Measurements from ENCODE around the gene DEAF1. TPM values are rescaled to one million over a fixed set of nuclear protein-coding genes. Genes with fewer than 3 reads are reported as not detected.
A peak's percentile ranks its signal among the peaks of the same experiment; 100 is the strongest.

DEAF1 gene
- total and polyA plus RNA-seq, 9 of the 15 experiments (the other 6 are each of a cell fraction or from before 2014, with no cell fraction given) = 2.0 to 69.1 (median 26.8) TPM

GRCh38 chr11:615504-616319 is 79.3 kb downstream of the DEAF1 start, which contains the start of gene IRF7:
Gene IRF7, minus strand, starts transcription at chr11:615950. Its CDS starts 586 bp downstream, at chr11:615364.
- in situ Hi-C loops (cut with MboI) (no loop called here), intact Hi-C loops (cut with micrococcal nuclease) (loop anchor here (10.0 kb wide), 1 partner anchor 61 kb away; no protein-coding TSS in a partner anchor)
- Histone ChIP-seq H3K79me2 (ENCODE audit: control insufficient read depth, insufficient read depth, low read length) (peaks cover 9% of the 10 kb centered on the region; the same call in 1 of the 3 replicates), H3K4me3 (peak within 1 kb of the TSS; percentile 78), H4K20me1 (replicated peaks; ENCODE audit: control insufficient read depth, insufficient read depth, low read length) (peaks cover 13% of the 10 kb centered on the region), H3K4me1 (replicated peaks in 1 of 2; ENCODE audit: control insufficient read depth in 2 of 2, insufficient read depth in 2 of 2, low read length in 2 of 2) (peaks cover 8 to 84% of the 10 kb centered on the region in 2 experiments), H3K9ac (ENCODE audit: insufficient read depth in 1 of 2, low read depth in 2 of 2, low read length in 2 of 2) (peak within 1 kb of the TSS; percentile 64 to 89; a peak in 3 of 4 replicates), H3K9me3 (replicated peaks; ENCODE audit: control insufficient read depth, insufficient read depth, low read depth, low read length) (no peaks in the 10 kb centered on the region), H3K4me2 (ENCODE audit: insufficient read depth, low read length) (peak within 1 kb of the TSS; percentile 88), H3K27me3 (ENCODE audit: control insufficient read depth in 2 of 2, insufficient read depth in 2 of 2, low read length in 2 of 2) (no peaks in the 10 kb centered on the region), H3K27ac (ENCODE audit: extremely low read depth, low read depth, low read length) (peak within 1 kb of the TSS; percentile 84), H2AFZ (ENCODE audit: low read depth, low read length) (peak within 1 kb of the TSS; percentile 72), H3K36me3 (ENCODE audit: control insufficient read depth, insufficient read depth, low read length) (peaks cover 72% of the 10 kb centered on the region; the same call in 2 of the 3 replicates), H3K9me1 (ENCODE audit: control insufficient read depth, insufficient read depth, low read length) (peaks cover 6% of the 10 kb centered on the region)
- ChIA-PET CTCF (ENCODE audit: low intra/inter-chr PET ratio) (no interaction called here), POLR2A (interaction anchor here (0.7 kb wide), 1 partner anchor 50 kb away, joined by 4 read pairs; no protein-coding TSS in a partner anchor)
- BruUV-seq (replicated peaks) = TSS peak; percentile 81
- FAIRE-seq (peak; percentile 93), DNase-seq (ENCODE audit: extremely low read depth in 1 of 4, low spot score in 3 of 4) (peak; percentile 85 to 92 (median 86)), ATAC-seq (peak; percentile 92)
- 28% methylated on average over 54 of the region's 66 CpGs for WGBS (ENCODE audit: insufficient coverage, low coverage, missing lambda C conversion rate)
- TF ChIP-seq POLR2H (tag; IDR thresholded peaks at IDR 0.05; ENCODE audit: low read depth) = peak; percentile 75
- no peak for TF ChIP-seq RBM17 (IDR thresholded peaks at IDR 0.05; ENCODE audit: borderline replicate concordance, low read depth, low read length)
- peak; percentile 74 to 76; a peak in 3 of 4 replicates for TF ChIP-seq MAZ (CRISPR knock-in tag; conservative IDR thresholded peaks at IDR 0.05 in 1 of 2, IDR thresholded peaks at IDR 0.05 in 1 of 2)
- TF ChIP-seq, protein P1, sequence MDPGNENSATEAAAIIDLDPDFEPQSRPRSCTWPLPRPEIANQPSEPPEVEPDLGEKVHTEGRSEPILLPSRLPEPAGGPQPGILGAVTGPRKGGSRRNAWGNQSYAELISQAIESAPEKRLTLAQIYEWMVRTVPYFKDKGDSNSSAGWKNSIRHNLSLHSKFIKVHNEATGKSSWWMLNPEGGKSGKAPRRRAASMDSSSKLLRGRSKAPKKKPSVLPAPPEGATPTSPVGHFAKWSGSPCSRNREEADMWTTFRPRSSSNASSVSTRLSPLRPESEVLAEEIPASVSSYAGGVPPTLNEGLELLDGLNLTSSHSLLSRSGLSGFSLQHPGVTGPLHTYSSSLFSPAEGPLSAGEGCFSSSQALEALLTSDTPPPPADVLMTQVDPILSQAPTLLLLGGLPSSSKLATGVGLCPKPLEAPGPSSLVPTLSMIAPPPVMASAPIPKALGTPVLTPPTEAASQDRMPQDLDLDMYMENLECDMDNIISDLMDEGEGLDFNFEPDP (CRISPR knock-in tag; IDR thresholded peaks at IDR 0.05) = no peak
- TF ChIP-seq NFIC (IDR thresholded peaks at IDR 0.05) = no peak
- no peak for TF ChIP-seq ZNF780A (CRISPR knock-in tag; IDR thresholded peaks at IDR 0.05)
- TF ChIP-seq CBFB (CRISPR knock-in tag; IDR thresholded peaks at IDR 0.05) = no peak
- TF ChIP-seq CBX5 (IDR thresholded peaks at IDR 0.05; ENCODE audit: borderline replicate concordance, low read depth) = no peak
- peak; percentile 40; the same call in 1 of the 2 replicates for TF ChIP-seq CREB1 (IDR thresholded peaks at IDR 0.05)
- TF ChIP-seq CREB1 (CRISPR knock-in tag; IDR thresholded peaks at IDR 0.05) = peak; percentile 53; the same call in 1 of the 2 replicates
- no peak for TF ChIP-seq ZNF146 (CRISPR knock-in tag; IDR thresholded peaks at IDR 0.05; ENCODE audit: unreplicated experiment)
- TF ChIP-seq, protein P2, sequence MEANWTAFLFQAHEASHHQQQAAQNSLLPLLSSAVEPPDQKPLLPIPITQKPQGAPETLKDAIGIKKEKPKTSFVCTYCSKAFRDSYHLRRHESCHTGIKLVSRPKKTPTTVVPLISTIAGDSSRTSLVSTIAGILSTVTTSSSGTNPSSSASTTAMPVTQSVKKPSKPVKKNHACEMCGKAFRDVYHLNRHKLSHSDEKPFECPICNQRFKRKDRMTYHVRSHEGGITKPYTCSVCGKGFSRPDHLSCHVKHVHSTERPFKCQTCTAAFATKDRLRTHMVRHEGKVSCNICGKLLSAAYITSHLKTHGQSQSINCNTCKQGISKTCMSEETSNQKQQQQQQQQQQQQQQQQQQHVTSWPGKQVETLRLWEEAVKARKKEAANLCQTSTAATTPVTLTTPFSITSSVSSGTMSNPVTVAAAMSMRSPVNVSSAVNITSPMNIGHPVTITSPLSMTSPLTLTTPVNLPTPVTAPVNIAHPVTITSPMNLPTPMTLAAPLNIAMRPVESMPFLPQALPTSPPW (CRISPR knock-in tag; IDR thresholded peaks at IDR 0.05) = peak; percentile 86
- TF ChIP-seq CBX1 (IDR thresholded peaks at IDR 0.05; ENCODE audit: low read depth) = peak; percentile 34; the same call in 1 of the 2 replicates
- no peak for TF ChIP-seq THRA (IDR thresholded peaks at IDR 0.05)
